Measurements from ENCODE around the gene ARRB2. TPM values are rescaled to one million over a fixed set of nuclear protein-coding genes. Genes with fewer than 3 reads are reported as not detected.
"Not testable (repeated sequence)": the region's sequence is repeated elsewhere in the genome, so short reads cannot be mapped to it uniquely, and the experiment has no call there.

Gene ARRB2
- total and polyA plus RNA-seq, 4 experiments from 2014 or later, result 54.5 to 341 (median 198) TPM

- intact Hi-C loops (cut with micrococcal nuclease), result no loop called here
- Histone ChIP-seq H3K36me3 (ENCODE audit: insufficient read depth, low read length) (peaks cover 52% of the 10 kb centered on the region), H3K9me3 (ENCODE audit: control insufficient read depth in 1 of 2, low read length in 2 of 2) (no peaks in the 10 kb centered on the region), H3K4me1 (ENCODE audit: insufficient read depth, low read length) (no peaks in the 10 kb centered on the region), H3K27me3 (ENCODE audit: insufficient read depth, low read length) (no peaks in the 10 kb centered on the region), H3K27ac (ENCODE audit: low read depth, low read length) (no peak overlapping the region), H3K4me3 (ENCODE audit: low read length in 2 of 2) (no peak overlapping the region)
- peak overlapping the region in 1 of 7 donors; percentile 57 for H3K27ac Mint-ChIP-seq
- no peaks in the 10 kb centered on the region for H3K9me3 Mint-ChIP-seq
- peaks cover 0 to 2% (median under 1%) of the 10 kb centered on the region in 4 donors for H3K4me1 Mint-ChIP-seq
- H3K36me3 Mint-ChIP-seq, result peaks cover 61 to 81% of the 10 kb centered on the region in 2 donors
- no peak for DNase-seq
- H3K27me3 Mint-ChIP-seq, result no peaks in the 10 kb centered on the region
- CTCF ChIA-PET (ENCODE audit: partially characterized antibody), result no interaction called here
- POLR2A ChIA-PET (ENCODE audit: partially characterized antibody), result no interaction called here
- H3K4me3 Mint-ChIP-seq, result no peak overlapping the region
These were observed 30.8 kb upstream of the ARRB2 start for GRCh38 chr17:4679658-4680057.

- H3K27me3 Mint-ChIP-seq; H3K27me3 ChIP-seq (ENCODE audit: insufficient read depth, low read length); intact Hi-C loops (cut with micrococcal nuclease); H3K4me3 Mint-ChIP-seq; H3K27ac ChIP-seq (ENCODE audit: low read depth, low read length); DNase-seq; H3K9me3 ChIP-seq (ENCODE audit: control insufficient read depth in 1 of 2, low read length in 2 of 2); H3K4me1 ChIP-seq (ENCODE audit: insufficient read depth, low read length); H3K4me3 ChIP-seq (ENCODE audit: low read length in 2 of 2); CTCF ChIA-PET (ENCODE audit: partially characterized antibody); H3K9me3 Mint-ChIP-seq: not testable (repeated sequence)
- peaks cover 30% of the 10 kb centered on the region for H3K36me3 ChIP-seq (ENCODE audit: insufficient read depth, low read length)
- POLR2A ChIA-PET (ENCODE audit: partially characterized antibody), result interaction anchor here (1.0 kb wide), 1 partner anchor 20 kb away, joined by 3 read pairs; no protein-coding TSS in a partner anchor
- peaks cover 12 to 16% (median 13%) of the 10 kb centered on the region in 4 donors for H3K4me1 Mint-ChIP-seq
- peaks cover 59 to 70% of the 10 kb centered on the region in 2 donors for H3K36me3 Mint-ChIP-seq
- peak overlapping the region in 1 of 7 donors; percentile 6 for H3K27ac Mint-ChIP-seq
These were observed 26.7 kb upstream of the ARRB2 start for GRCh38 chr17:4683739-4684138.

GRCh38 chr17:4689872-4690271, 20.6 kb upstream of the ARRB2 start:
- peaks cover 49 to 67% of the 10 kb centered on the region in 2 donors for H3K36me3 Mint-ChIP-seq
- H3K27me3 ChIP-seq (ENCODE audit: insufficient read depth, low read length); POLR2A ChIA-PET (ENCODE audit: partially characterized antibody); H3K4me1 ChIP-seq (ENCODE audit: insufficient read depth, low read length); CTCF ChIA-PET (ENCODE audit: partially characterized antibody); H3K27ac ChIP-seq (ENCODE audit: low read depth, low read length); intact Hi-C loops (cut with micrococcal nuclease); H3K4me3 ChIP-seq (ENCODE audit: low read length in 2 of 2); DNase-seq; H3K27me3 Mint-ChIP-seq; H3K9me3 Mint-ChIP-seq; H3K4me3 Mint-ChIP-seq; H3K9me3 ChIP-seq (ENCODE audit: control insufficient read depth in 1 of 2, low read length in 2 of 2): not testable (repeated sequence)
- peaks cover 12 to 50% (median 35%) of the 10 kb centered on the region in 4 donors for H3K4me1 Mint-ChIP-seq
- peak overlapping the region in 1 of 7 donors; percentile 8 for H3K27ac Mint-ChIP-seq
- H3K36me3 ChIP-seq (ENCODE audit: insufficient read depth, low read length), result peaks cover 18% of the 10 kb centered on the region

GRCh38 chr17:4690745-4691144, 19.7 kb upstream of the ARRB2 start:
- Histone ChIP-seq H3K36me3 (ENCODE audit: insufficient read depth, low read length) (peaks cover 12% of the 10 kb centered on the region), H3K4me3 (ENCODE audit: low read length in 2 of 2) (no peak overlapping the region), H3K4me1 (ENCODE audit: insufficient read depth, low read length) (peaks cover 6% of the 10 kb centered on the region), H3K27me3 (ENCODE audit: insufficient read depth, low read length) (no peaks in the 10 kb centered on the region), H3K27ac (ENCODE audit: low read depth, low read length) (no peak overlapping the region), H3K9me3 (ENCODE audit: control insufficient read depth in 1 of 2, low read length in 2 of 2) (no peaks in the 10 kb centered on the region)
- ChIA-PET POLR2A (ENCODE audit: partially characterized antibody) (no interaction called here), CTCF (ENCODE audit: partially characterized antibody) (interaction anchor here (0.6 to 1.3 kb wide), 2 partner anchors 13 to 213 kb away, joined by 3 read pairs; partner anchors contain the start of genes CHRNE and PELP1)
- Mint-ChIP-seq H3K4me3 (no peak overlapping the region), H3K27ac (peak overlapping the region in 2 of 7 donors; percentile 44 to 48), H3K4me1 (peaks cover 11 to 51% (median 34%) of the 10 kb centered on the region in 4 donors), H3K9me3 (no peaks in the 10 kb centered on the region), H3K36me3 (peaks cover 44 to 62% of the 10 kb centered on the region in 2 donors), H3K27me3 (no peaks in the 10 kb centered on the region)
- no peak for DNase-seq
- intact Hi-C loops (cut with micrococcal nuclease), result no loop called here

- no peaks in the 10 kb centered on the region for H3K27me3 ChIP-seq (ENCODE audit: insufficient read depth, low read length)
- DNase-seq, result no peak
- H3K4me1 ChIP-seq (ENCODE audit: insufficient read depth, low read length), result peaks cover 14% of the 10 kb centered on the region
- Mint-ChIP-seq H3K36me3 (peaks cover 39 to 63% of the 10 kb centered on the region in 2 donors), H3K9me3 (no peaks in the 10 kb centered on the region), H3K27ac (peak overlapping the region in 5 of 7 donors; percentile 10 to 85 (median 64)), H3K4me3 (no peak overlapping the region), H3K27me3 (no peaks in the 10 kb centered on the region), H3K4me1 (peaks cover 17 to 56% (median 39%) of the 10 kb centered on the region in 4 donors)
- H3K9me3 ChIP-seq (ENCODE audit: control insufficient read depth in 1 of 2, low read length in 2 of 2), result no peaks in the 10 kb centered on the region
- no peak overlapping the region for H3K27ac ChIP-seq (ENCODE audit: low read depth, low read length)
- H3K36me3 ChIP-seq (ENCODE audit: insufficient read depth, low read length), result peaks cover 12% of the 10 kb centered on the region
- intact Hi-C loops (cut with micrococcal nuclease), result no loop called here
- CTCF ChIA-PET (ENCODE audit: partially characterized antibody), result interaction anchor here (0.6 to 1.3 kb wide), 2 partner anchors 12 to 212 kb away, joined by 3 read pairs; partner anchors contain the start of genes CHRNE and PELP1
- no peak overlapping the region for H3K4me3 ChIP-seq (ENCODE audit: low read length in 2 of 2)
- POLR2A ChIA-PET (ENCODE audit: partially characterized antibody), result no interaction called here
These were observed 18.7 kb upstream of the ARRB2 start for GRCh38 chr17:4691686-4692085.

GRCh38 chr17:4693416-4693815, 17.0 kb upstream of the ARRB2 start:
- Mint-ChIP-seq H3K4me1 (peaks cover 16 to 56% (median 43%) of the 10 kb centered on the region in 4 donors), H3K9me3 (no peaks in the 10 kb centered on the region), H3K27ac (peak overlapping the region in 1 of 7 donors; percentile 73), H3K36me3 (peaks cover 34 to 54% of the 10 kb centered on the region in 2 donors), H3K4me3 (peak overlapping the region in 1 of 8 donors; percentile 12), H3K27me3 (no peaks in the 10 kb centered on the region)
- POLR2A ChIA-PET (ENCODE audit: partially characterized antibody), result interaction anchor here (0.7 kb wide), 1 partner anchor 10 kb away, joined by 3 read pairs; no protein-coding TSS in a partner anchor
- no peak overlapping the region for H3K4me3 ChIP-seq (ENCODE audit: low read length in 2 of 2)
- no peaks in the 10 kb centered on the region for H3K27me3 ChIP-seq (ENCODE audit: insufficient read depth, low read length)
- CTCF ChIA-PET (ENCODE audit: partially characterized antibody), result no interaction called here
- H3K36me3 ChIP-seq (ENCODE audit: insufficient read depth, low read length), result peaks cover 12% of the 10 kb centered on the region
- DNase-seq, result no peak
- peaks cover 21% of the 10 kb centered on the region for H3K4me1 ChIP-seq (ENCODE audit: insufficient read depth, low read length)
- H3K9me3 ChIP-seq (ENCODE audit: control insufficient read depth in 1 of 2, low read length in 2 of 2), result no peaks in the 10 kb centered on the region
- intact Hi-C loops (cut with micrococcal nuclease), result no loop called here
- no peak overlapping the region for H3K27ac ChIP-seq (ENCODE audit: low read depth, low read length)

GRCh38 chr17:4696437-4696805, 14.0 kb upstream of the ARRB2 start:
- POLR2A ChIA-PET (ENCODE audit: partially characterized antibody), result interaction anchor here (0.6 to 1.2 kb wide), 3 partner anchors 15 to 34 kb away, joined by 3 to 4 read pairs (median 3); partner anchors contain the start of gene MED11
- peaks cover 16 to 45% (median 37%) of the 10 kb centered on the region in 4 donors for H3K4me1 Mint-ChIP-seq
- intact Hi-C loops (cut with micrococcal nuclease), result no loop called here
- Histone ChIP-seq H3K4me3 (ENCODE audit: low read length in 2 of 2) (peak overlapping the region in 1 of 2 donors; percentile 34), H3K9me3 (ENCODE audit: control insufficient read depth in 1 of 2, low read length in 2 of 2) (no peaks in the 10 kb centered on the region), H3K4me1 (ENCODE audit: insufficient read depth, low read length) (peaks cover 23% of the 10 kb centered on the region), H3K27ac (ENCODE audit: low read depth, low read length) (peak overlapping the region; percentile 65), H3K36me3 (ENCODE audit: insufficient read depth, low read length) (no peaks in the 10 kb centered on the region), H3K27me3 (ENCODE audit: insufficient read depth, low read length) (no peaks in the 10 kb centered on the region)
- CTCF ChIA-PET (ENCODE audit: partially characterized antibody), result no interaction called here
- peak; percentile 49 to 68 (median 53) for DNase-seq
- no peaks in the 10 kb centered on the region for H3K27me3 Mint-ChIP-seq
- H3K4me3 Mint-ChIP-seq, result peak overlapping the region; percentile 56 to 86 (median 77)
- H3K9me3 Mint-ChIP-seq, result no peaks in the 10 kb centered on the region
- peak overlapping the region; percentile 86 to 99 (median 96) for H3K27ac Mint-ChIP-seq
- peaks cover 9 to 28% of the 10 kb centered on the region in 2 donors for H3K36me3 Mint-ChIP-seq
